ENCODE results near the gene PI4KB.

The PI4KB gene

DNA sequence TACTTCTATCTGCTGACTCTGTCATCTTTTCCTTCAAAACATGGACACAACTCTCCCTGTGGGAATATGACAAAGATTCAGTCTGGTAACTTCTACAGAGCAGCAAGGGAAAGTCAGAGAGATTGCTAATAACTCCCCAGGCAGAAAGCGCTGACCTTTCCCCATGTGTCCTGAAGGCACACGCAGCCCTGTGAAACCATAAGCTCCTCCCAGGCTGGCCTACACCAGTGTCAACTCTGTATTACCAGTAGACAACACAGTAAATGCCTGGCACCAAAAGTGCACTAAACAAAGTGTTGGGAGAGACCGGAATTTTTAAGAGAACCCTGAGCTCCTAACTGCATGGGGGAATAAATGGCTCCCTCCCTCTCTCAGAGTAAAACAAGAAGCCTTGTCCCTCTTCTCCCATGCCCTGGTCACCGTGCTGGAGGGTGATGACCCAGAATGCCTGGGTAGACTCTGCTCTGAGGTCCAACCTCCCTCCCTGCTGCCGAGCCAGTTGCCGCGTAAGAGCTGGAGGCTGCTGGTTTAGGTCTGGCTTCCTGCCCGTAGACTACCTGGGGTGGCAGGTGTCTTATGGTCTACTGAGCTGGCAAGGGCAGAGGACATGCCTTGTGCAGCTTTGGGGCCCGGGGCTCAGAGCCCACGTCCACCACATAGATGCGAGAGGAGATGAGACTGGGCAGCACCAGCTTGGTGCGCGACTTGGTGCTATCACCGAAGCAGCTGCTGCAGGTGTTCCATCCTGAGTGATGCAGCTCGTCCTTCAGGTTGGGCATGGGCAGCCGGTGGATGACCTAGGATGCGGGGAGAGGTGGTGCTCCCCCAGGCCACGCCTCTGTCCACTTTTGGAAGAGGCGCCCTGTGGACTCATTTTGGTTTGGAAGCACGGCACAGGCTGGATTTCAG lies 41.4 kb upstream of the PI4KB start:
- no peak overlapping the region for H2BK120ac ChIP-seq (ENCODE audit: low read depth, low read length)
- H3K9me3 ChIP-seq (replicated peaks in 1 of 2; ENCODE audit: control insufficient read depth in 2 of 2, insufficient read depth in 1 of 2, low read depth in 1 of 2, low read length in 2 of 2), result peaks cover 2 to 8% of the 10 kb centered on the region in 2 donors
- H2AK5ac ChIP-seq (ENCODE audit: low read depth, low read length), result no peak overlapping the region
- no peaks in the 10 kb centered on the region for H3K79me1 ChIP-seq (ENCODE audit: low read depth, low read length)
- no peak overlapping the region for H2BK15ac ChIP-seq (ENCODE audit: low read length)
- H3K36me3 ChIP-seq (replicated peaks in 1 of 2; ENCODE audit: control insufficient read depth in 2 of 2, insufficient read depth in 2 of 2, low read length in 2 of 2), result peaks cover 34 to 56% of the 10 kb centered on the region in 2 donors
- no peak overlapping the region for H4K8ac ChIP-seq (ENCODE audit: low read depth, low read length)
- H4K91ac ChIP-seq (ENCODE audit: low read depth, low read length, poor library complexity), result no peak overlapping the region
- H3K4me2 ChIP-seq (ENCODE audit: insufficient read depth, low read length, poor library complexity, severe bottlenecking), result no peak overlapping the region
- H3K14ac ChIP-seq (ENCODE audit: low read length), result no peak overlapping the region
- no peak overlapping the region for H3K4ac ChIP-seq (ENCODE audit: low read length)
- WGBS, 2 donors (ENCODE audit: extremely low coverage in 2 of 2, insufficient read length in 2 of 2, insufficient replicate concordance in 1 of 2), result no CpG with 5 or more reads among the region's 20 CpGs
- no peak overlapping the region for H2BK12ac ChIP-seq (ENCODE audit: low read length)
- no peak overlapping the region for H3K4me3 ChIP-seq (ENCODE audit: low read length in 2 of 2)
- H2BK5ac ChIP-seq (ENCODE audit: low read length), result no peak overlapping the region
- DNase-seq (ENCODE audit: low spot score), result no peak
- peaks cover 4 to 10% of the 10 kb centered on the region in 2 donors for H3K4me1 ChIP-seq (ENCODE audit: control insufficient read depth in 2 of 2, insufficient read depth in 1 of 2, low read depth in 1 of 2, low read length in 2 of 2)
- H3K27ac ChIP-seq (replicated peaks; ENCODE audit: low read length), result no peak overlapping the region
- H3K9ac ChIP-seq (ENCODE audit: low read depth, low read length, poor library complexity), result no peak overlapping the region
- H2AFZ ChIP-seq (ENCODE audit: low read length), result no peak overlapping the region
- H3K23ac ChIP-seq (ENCODE audit: low read depth, low read length, poor library complexity), result no peak overlapping the region
- H3K27me3 ChIP-seq (ENCODE audit: control insufficient read depth in 3 of 3, insufficient read depth in 3 of 3, low read depth in 1 of 3, low read length in 3 of 3), result no peaks in the 10 kb centered on the region
- H3K18ac ChIP-seq (ENCODE audit: low read length), result no peak overlapping the region

DNA sequence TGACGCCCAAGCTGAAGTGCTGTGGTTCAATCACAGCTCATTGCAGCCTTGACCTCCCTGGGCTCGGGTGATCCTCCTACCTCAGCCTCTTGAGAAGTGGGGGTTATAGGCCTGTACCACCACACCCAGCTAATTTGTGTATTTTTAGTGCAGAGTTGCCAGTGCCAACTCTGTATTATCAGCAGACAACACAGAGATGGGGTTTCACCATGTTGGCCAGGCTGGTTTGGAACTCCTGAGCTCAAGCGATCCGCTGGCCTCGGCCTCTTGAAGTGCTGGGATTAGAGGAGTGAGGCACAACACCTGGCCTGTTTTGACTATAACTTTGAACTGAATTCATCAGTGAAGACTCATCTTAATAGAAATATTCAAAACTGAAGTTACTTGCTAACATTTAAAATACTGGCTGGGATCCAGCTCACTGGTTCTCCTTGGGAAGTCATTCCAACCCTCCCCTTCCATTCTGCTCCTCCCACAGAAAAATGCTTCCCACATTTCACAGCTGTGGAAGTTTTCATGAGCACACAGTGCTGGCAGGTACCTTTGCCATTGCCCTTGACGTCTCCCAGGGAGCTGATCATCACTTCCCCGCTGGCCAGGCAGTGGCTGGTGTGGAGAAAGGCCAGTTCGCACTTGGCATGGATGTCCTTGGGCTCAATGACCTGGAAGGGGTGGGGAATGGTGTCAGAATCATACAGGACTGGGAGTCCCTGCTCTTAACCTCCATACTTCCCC lies 40.6 kb upstream of the PI4KB start:
- H3K9me3 ChIP-seq (replicated peaks in 1 of 2; ENCODE audit: control insufficient read depth in 2 of 2, insufficient read depth in 1 of 2, low read depth in 1 of 2, low read length in 2 of 2), result peaks cover 5 to 16% of the 10 kb centered on the region in 2 donors
- no CpG with 5 or more reads among the region's 8 CpGs for WGBS, 2 donors (ENCODE audit: extremely low coverage in 2 of 2, insufficient read length in 2 of 2, insufficient replicate concordance in 1 of 2)
- no peak overlapping the region for H2AK5ac ChIP-seq (ENCODE audit: low read depth, low read length)
- H3K9ac ChIP-seq (ENCODE audit: low read depth, low read length, poor library complexity), result no peak overlapping the region
- no peak overlapping the region for H3K4me2 ChIP-seq (ENCODE audit: insufficient read depth, low read length, poor library complexity, severe bottlenecking)
- H3K4me3 ChIP-seq (ENCODE audit: low read length in 2 of 2), result no peak overlapping the region
- H3K4ac ChIP-seq (ENCODE audit: low read length), result no peak overlapping the region
- no peak overlapping the region for H2AFZ ChIP-seq (ENCODE audit: low read length)
- no peak for DNase-seq (ENCODE audit: low spot score)
- H2BK5ac ChIP-seq (ENCODE audit: low read length), result no peak overlapping the region
- no peak overlapping the region for H2BK12ac ChIP-seq (ENCODE audit: low read length)
- H4K8ac ChIP-seq (ENCODE audit: low read depth, low read length), result no peak overlapping the region
- peaks cover 4 to 10% of the 10 kb centered on the region in 2 donors for H3K4me1 ChIP-seq (ENCODE audit: control insufficient read depth in 2 of 2, insufficient read depth in 1 of 2, low read depth in 1 of 2, low read length in 2 of 2)
- H3K18ac ChIP-seq (ENCODE audit: low read length), result no peak overlapping the region
- H3K79me1 ChIP-seq (ENCODE audit: low read depth, low read length), result no peaks in the 10 kb centered on the region
- H3K36me3 ChIP-seq (replicated peaks in 1 of 2; ENCODE audit: control insufficient read depth in 2 of 2, insufficient read depth in 2 of 2, low read length in 2 of 2), result peaks cover 34 to 59% of the 10 kb centered on the region in 2 donors
- H3K27me3 ChIP-seq (ENCODE audit: control insufficient read depth in 3 of 3, insufficient read depth in 3 of 3, low read depth in 1 of 3, low read length in 3 of 3), result no peaks in the 10 kb centered on the region
- no peak overlapping the region for H3K23ac ChIP-seq (ENCODE audit: low read depth, low read length, poor library complexity)
- H4K91ac ChIP-seq (ENCODE audit: low read depth, low read length, poor library complexity), result no peak overlapping the region
- no peak overlapping the region for H3K27ac ChIP-seq (replicated peaks; ENCODE audit: low read length)
- H3K14ac ChIP-seq (ENCODE audit: low read length), result no peak overlapping the region
- H2BK15ac ChIP-seq (ENCODE audit: low read length), result no peak overlapping the region
- no peak overlapping the region for H2BK120ac ChIP-seq (ENCODE audit: low read depth, low read length)

- no peak for DNase-seq (ENCODE audit: low spot score)
- Histone ChIP-seq H4K8ac (ENCODE audit: low read depth, low read length) (no peak overlapping the region), H3K36me3 (replicated peaks in 1 of 2; ENCODE audit: control insufficient read depth in 2 of 2, insufficient read depth in 2 of 2, low read length in 2 of 2) (peaks cover 37 to 59% of the 10 kb centered on the region in 2 donors), H3K27ac (replicated peaks; ENCODE audit: low read length) (no peak overlapping the region), H2BK15ac (ENCODE audit: low read length) (no peak overlapping the region), H2BK12ac (ENCODE audit: low read length) (no peak overlapping the region), H2BK120ac (ENCODE audit: low read depth, low read length) (no peak overlapping the region), H3K4me2 (ENCODE audit: insufficient read depth, low read length, poor library complexity, severe bottlenecking) (no peak overlapping the region), H2AK5ac (ENCODE audit: low read depth, low read length) (no peak overlapping the region), H3K27me3 (ENCODE audit: control insufficient read depth in 3 of 3, insufficient read depth in 3 of 3, low read depth in 1 of 3, low read length in 3 of 3) (no peaks in the 10 kb centered on the region), H3K9ac (ENCODE audit: low read depth, low read length, poor library complexity) (no peak overlapping the region), H3K79me1 (ENCODE audit: low read depth, low read length) (no peaks in the 10 kb centered on the region), H4K91ac (ENCODE audit: low read depth, low read length, poor library complexity) (no peak overlapping the region), H2BK5ac (ENCODE audit: low read length) (no peak overlapping the region), H3K9me3 (replicated peaks in 1 of 2; ENCODE audit: control insufficient read depth in 2 of 2, insufficient read depth in 1 of 2, low read depth in 1 of 2, low read length in 2 of 2) (peaks cover 11 to 28% of the 10 kb centered on the region in 2 donors), H3K4ac (ENCODE audit: low read length) (no peak overlapping the region), H3K14ac (ENCODE audit: low read length) (no peak overlapping the region), H3K18ac (ENCODE audit: low read length) (no peak overlapping the region), H3K4me3 (ENCODE audit: low read length in 2 of 2) (peak overlapping the region in 1 of 2 donors; percentile 58), H3K23ac (ENCODE audit: low read depth, low read length, poor library complexity) (no peak overlapping the region), H3K4me1 (ENCODE audit: control insufficient read depth in 2 of 2, insufficient read depth in 1 of 2, low read depth in 1 of 2, low read length in 2 of 2) (peaks cover 0 to under 1% of the 10 kb centered on the region in 2 donors), H2AFZ (ENCODE audit: low read length) (no peak overlapping the region)
- no CpG with 5 or more reads among the region's 4 CpGs for WGBS, 2 donors (ENCODE audit: extremely low coverage in 2 of 2, insufficient read length in 2 of 2, insufficient replicate concordance in 1 of 2)
Observed at GRCh38 chr1:151364996-151365395, 37.8 kb upstream of the PI4KB start.

All from neuronal stem cell (in vitro differentiated cells).